ENCODE measurements around the gene KPNA3.

KPNA3 gene

DNA sequence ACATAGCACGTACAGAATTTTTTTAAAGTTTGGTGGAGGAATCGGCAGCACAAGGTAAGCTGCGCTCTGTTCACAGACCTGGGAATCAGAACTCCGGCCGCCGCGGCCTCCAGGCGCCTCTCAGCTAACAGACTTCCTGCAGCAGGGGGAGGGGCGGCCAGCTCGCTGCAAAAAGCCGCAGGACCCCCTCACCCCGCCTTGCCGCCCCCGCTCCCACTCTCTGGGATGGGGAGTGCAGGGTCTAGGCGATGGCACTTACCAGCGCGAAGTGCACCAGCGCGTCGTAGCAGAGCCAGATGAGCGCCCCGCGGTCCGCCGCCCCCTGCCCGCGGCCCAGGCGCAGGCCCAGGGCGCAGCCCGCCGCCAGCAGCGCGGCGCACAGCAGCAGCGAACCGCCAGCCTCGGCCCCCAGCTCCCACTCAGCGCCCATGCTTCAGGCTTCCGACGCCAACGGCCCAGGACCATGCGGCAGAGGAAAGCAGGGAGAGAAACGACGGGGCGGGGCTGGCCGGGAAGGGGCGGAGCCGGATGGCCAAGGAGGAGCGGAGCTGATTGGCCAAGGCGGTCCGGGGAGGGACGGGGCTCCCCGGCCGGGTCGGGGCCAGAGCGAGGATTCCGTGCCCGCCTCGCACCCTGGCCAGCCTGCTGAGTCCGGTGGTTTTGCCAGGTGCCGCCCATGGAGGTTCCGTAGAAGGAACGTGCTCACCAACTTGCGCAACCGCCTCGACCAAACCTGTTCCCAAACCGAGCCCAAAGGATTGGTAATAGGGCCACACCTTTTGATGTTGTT lies 101.3 kb downstream of the KPNA3 start, which contains the start of gene EBPL:
Gene EBPL (minus strand): TSS at position 492 of the 790 bp plus-strand sequence. CDS start 62 bp downstream, at position 430.
- peak within 1 kb of the TSS; percentile 77 for H3K9ac ChIP-seq (ENCODE audit: low read depth, low read length)
- no peaks in the 10 kb centered on the region for H3K27me3 ChIP-seq (ENCODE audit: control insufficient read depth, insufficient read depth, low read length)
- no peaks in the 10 kb centered on the region for H3K9me3 ChIP-seq (ENCODE audit: control insufficient read depth, insufficient read depth, low read length)
- no peaks in the 10 kb centered on the region for H3K4me1 ChIP-seq (ENCODE audit: control insufficient read depth, insufficient read depth, low read length)
- H3K4me3 ChIP-seq (ENCODE audit: low read depth, low read length): peak within 1 kb of the TSS; percentile 87
- no peaks in the 10 kb centered on the region for H3K36me3 ChIP-seq (ENCODE audit: control insufficient read depth, insufficient read depth, low read length)

DNA sequence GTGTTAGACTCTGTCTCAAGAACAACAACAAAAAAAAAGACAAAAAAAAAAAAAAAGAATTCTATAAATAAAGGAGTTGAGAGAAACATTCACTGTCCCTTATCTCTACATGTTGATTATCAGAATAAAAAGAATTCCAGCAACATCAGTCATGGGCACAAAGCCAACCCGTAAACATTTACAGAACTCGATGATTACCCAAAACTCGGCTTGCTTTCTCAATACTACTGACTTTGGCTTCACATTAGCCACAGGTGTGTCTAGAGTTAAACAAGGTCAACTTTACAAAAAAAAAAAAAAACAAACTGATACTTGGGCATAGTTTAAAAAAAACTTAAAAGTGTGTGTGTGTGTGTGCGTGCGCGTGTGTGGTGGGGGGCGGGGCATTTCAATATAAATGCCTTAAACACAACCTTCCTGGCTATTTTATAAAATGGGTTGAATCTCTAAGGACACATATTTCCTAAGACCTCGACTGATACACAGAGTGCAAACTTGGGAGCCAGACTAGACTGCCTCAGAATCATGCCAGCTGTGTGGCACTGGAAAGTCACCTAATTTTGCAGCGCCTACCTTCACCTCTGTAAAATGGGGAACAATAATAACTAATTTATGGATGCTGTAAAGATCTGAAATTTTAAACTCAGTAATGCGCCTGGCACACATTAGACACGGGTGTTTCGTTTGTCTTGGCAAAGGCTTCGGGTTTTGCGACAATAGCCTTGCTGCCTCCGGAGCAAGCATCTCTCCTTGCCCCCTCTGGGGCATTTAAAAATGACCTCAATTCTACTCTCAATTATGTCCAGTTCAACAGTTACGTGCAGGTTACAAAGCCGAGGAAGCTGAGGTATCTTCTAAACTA lies 102.1 kb downstream of the KPNA3 start:
- H3K9me3 ChIP-seq (ENCODE audit: control insufficient read depth, insufficient read depth, low read length): no peaks in the 10 kb centered on the region
- H3K27me3 ChIP-seq (ENCODE audit: control insufficient read depth, insufficient read depth, low read length): no peaks in the 10 kb centered on the region
- H3K36me3 ChIP-seq (ENCODE audit: control insufficient read depth, insufficient read depth, low read length): no peaks in the 10 kb centered on the region
- peak overlapping the region; percentile 77 for H3K9ac ChIP-seq (ENCODE audit: low read depth, low read length)
- H3K4me3 ChIP-seq (ENCODE audit: low read depth, low read length): peak overlapping the region; percentile 87
- H3K4me1 ChIP-seq (ENCODE audit: control insufficient read depth, insufficient read depth, low read length): no peaks in the 10 kb centered on the region

DNA sequence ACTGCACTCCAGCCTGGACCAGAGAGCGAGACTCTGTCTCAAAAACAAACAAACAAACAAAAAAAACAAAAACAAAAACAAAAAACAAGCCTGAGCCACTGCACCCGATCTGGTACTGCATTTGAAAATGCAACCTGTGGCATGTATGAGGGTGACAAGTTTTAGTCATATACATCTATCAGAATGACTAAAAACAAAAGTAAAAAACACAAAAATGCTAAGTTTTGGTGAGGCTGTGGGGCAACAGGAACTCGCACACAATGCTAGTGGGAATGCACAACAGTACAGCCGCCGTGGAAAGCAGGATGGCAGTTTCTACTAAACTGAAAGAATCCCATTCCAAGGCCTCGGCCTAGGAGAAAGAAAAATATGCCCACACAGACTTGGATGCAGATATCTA lies 109.0 kb downstream of the KPNA3 start:
- H3K36me3 ChIP-seq (ENCODE audit: control insufficient read depth, insufficient read depth, low read length): peaks cover 8% of the 10 kb centered on the region
- H3K4me1 ChIP-seq (ENCODE audit: control insufficient read depth, insufficient read depth, low read length): no peaks in the 10 kb centered on the region
- no peaks in the 10 kb centered on the region for H3K27me3 ChIP-seq (ENCODE audit: control insufficient read depth, insufficient read depth, low read length)
- no peaks in the 10 kb centered on the region for H3K9me3 ChIP-seq (ENCODE audit: control insufficient read depth, insufficient read depth, low read length)
- H3K4me3 ChIP-seq (ENCODE audit: low read depth, low read length): no peak overlapping the region
- no peak overlapping the region for H3K9ac ChIP-seq (ENCODE audit: low read depth, low read length)

DNA sequence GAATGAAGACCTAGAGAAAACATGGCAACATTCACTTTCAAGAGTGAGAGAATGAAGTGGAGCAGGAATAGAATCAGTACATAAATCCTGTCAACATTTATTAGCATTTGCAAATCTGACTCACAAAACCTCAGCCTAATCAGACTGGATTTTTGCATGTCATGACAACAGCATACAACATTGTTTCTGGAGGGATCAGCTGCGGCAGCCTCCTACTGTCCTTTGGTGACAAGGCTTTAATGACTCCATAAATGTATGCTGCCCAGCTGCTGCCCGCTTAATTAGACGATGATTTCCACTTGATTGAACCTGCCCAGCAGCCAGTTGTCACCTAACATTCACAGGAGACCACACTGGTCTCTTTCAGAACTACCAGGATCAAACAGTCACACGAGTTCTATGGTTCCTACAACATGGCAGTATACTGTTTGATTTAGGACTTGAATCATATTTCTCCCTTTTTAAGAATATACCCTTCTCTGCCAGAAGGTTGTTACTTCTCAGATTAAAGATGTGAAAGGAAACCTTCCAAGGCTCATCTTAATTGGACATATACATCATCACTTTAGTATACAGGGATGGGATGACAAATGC lies 110.5 kb downstream of the KPNA3 start:
- Histone ChIP-seq H3K9ac (ENCODE audit: low read depth, low read length) (no peak overlapping the region), H3K4me3 (ENCODE audit: low read depth, low read length) (no peak overlapping the region), H3K4me1 (ENCODE audit: control insufficient read depth, insufficient read depth, low read length) (no peaks in the 10 kb centered on the region), H3K36me3 (ENCODE audit: control insufficient read depth, insufficient read depth, low read length) (peaks cover 13% of the 10 kb centered on the region), H3K27me3 (ENCODE audit: control insufficient read depth, insufficient read depth, low read length) (no peaks in the 10 kb centered on the region), H3K9me3 (ENCODE audit: control insufficient read depth, insufficient read depth, low read length) (no peaks in the 10 kb centered on the region)

DNA sequence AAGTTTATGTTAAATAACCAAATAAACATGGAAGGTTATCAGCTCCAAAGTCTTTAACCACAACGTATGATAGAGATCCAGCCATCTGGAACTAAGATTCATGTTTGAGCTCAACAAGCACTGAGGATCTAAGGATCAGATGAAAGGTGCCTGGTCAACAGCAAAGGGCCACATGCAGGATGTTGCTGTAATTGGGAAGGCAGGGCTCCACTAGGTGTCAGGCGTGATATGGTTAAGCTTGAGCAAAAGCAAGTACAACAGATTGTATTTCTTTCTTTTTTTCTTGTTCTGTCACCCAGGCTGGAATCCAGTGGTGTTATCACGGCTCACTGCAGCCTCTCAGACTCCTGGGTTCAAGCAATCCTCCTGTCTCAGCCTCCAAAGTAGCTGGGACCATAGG lies 113.2 kb downstream of the KPNA3 start:
- Histone ChIP-seq H3K4me3 (ENCODE audit: low read depth, low read length) (no peak overlapping the region), H3K4me1 (ENCODE audit: control insufficient read depth, insufficient read depth, low read length) (no peaks in the 10 kb centered on the region), H3K9ac (ENCODE audit: low read depth, low read length) (no peak overlapping the region), H3K9me3 (ENCODE audit: control insufficient read depth, insufficient read depth, low read length) (no peaks in the 10 kb centered on the region), H3K27me3 (ENCODE audit: control insufficient read depth, insufficient read depth, low read length) (no peaks in the 10 kb centered on the region), H3K36me3 (ENCODE audit: control insufficient read depth, insufficient read depth, low read length) (peaks cover 13% of the 10 kb centered on the region)

DNA sequence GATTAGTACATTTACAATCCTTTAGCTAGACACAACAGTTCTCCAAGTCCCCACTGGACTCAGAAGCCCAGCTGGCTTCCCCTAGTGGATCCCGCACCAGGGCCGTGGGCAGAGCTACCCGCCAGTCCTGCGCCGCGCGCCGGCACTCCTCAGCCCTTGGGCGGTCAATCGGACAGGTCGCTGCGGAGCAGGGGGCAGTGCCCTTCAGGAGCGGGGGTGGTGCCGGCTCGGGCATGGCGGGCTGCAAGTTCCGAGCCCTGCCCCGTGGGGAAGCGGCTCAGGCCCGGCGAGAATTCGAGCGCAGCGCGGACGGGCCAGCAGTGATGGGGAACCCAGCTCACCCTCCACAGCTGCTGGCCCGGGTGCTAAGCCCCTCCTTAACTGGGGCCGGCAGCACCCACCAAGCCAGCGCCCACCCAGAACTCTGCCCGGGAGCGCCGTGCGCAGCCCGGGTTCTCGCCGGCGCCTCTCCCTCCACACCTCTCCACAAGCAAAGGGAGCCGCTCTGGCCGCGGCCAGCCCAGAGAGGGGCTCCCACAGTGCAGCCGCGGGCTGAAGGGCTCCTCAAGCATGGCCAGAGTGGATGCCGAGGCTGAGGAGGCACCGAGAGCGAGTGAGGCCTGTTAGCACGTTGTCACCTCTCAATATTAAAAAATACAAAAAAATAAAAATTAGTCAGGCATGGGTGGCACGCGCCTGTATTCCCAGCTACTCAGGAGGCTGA lies 114.1 kb downstream of the KPNA3 start:
- no peak overlapping the region for H3K9ac ChIP-seq (ENCODE audit: low read depth, low read length)
- no peaks in the 10 kb centered on the region for H3K9me3 ChIP-seq (ENCODE audit: control insufficient read depth, insufficient read depth, low read length)
- H3K27me3 ChIP-seq (ENCODE audit: control insufficient read depth, insufficient read depth, low read length): no peaks in the 10 kb centered on the region
- peaks cover 13% of the 10 kb centered on the region for H3K36me3 ChIP-seq (ENCODE audit: control insufficient read depth, insufficient read depth, low read length)
- no peak overlapping the region for H3K4me3 ChIP-seq (ENCODE audit: low read depth, low read length)
- no peaks in the 10 kb centered on the region for H3K4me1 ChIP-seq (ENCODE audit: control insufficient read depth, insufficient read depth, low read length)

DNA sequence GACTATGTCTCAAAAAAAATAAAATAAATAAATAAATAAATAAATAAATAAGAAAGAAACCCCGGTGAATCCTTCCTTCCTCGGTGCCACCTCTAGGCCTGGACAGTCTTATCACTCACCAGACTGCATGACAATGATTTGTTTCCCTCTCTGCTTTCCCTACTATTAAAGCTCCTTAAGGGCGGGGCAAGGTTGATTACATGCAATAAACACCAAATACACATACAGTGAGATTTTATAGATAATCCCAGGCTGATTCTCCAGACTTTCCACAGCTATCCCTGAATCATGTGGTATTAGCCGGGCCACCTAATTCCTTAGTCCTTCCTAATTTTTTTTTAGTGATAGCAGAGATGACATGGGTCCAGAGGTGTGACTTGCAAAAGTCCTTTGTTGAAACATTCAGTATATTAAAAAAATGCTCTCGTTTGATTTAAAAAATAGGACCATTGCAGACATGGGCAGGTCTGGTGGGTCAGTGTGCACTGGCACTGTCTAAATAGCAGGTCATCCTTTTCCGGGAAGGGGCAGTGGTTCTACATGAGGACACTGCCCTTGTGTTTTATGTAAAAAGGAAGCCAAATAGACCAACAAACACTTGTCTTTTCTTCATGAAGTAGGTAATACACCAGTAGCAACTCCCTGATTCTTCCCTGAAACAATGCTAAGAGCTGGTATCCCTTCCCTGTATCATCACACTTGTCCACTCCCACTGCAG lies 115.7 kb downstream of the KPNA3 start:
- no peaks in the 10 kb centered on the region for H3K9me3 ChIP-seq (ENCODE audit: control insufficient read depth, insufficient read depth, low read length)
- H3K9ac ChIP-seq (ENCODE audit: low read depth, low read length): no peak overlapping the region
- H3K36me3 ChIP-seq (ENCODE audit: control insufficient read depth, insufficient read depth, low read length): peaks cover 10% of the 10 kb centered on the region
- no peaks in the 10 kb centered on the region for H3K27me3 ChIP-seq (ENCODE audit: control insufficient read depth, insufficient read depth, low read length)
- no peaks in the 10 kb centered on the region for H3K4me1 ChIP-seq (ENCODE audit: control insufficient read depth, insufficient read depth, low read length)
- H3K4me3 ChIP-seq (ENCODE audit: low read depth, low read length): no peak overlapping the region

DNA sequence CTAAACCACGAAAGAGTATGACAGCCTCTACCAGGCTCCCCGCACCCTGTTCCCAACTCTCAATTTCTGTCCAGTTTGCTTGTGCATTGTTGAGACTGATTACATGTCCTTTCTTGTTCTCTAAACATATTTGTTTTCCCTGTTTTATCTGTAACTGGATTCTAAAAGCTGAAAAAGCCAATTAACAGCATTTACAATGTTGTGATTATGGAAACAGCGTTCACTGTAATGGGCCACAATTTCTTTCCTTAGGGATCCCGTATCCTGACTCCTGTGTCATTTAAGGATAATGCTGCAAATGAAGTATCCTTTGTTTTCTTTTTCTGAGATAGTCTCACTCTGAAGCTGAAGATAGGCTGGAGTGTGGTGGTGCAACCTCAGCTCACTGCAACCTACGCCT lies 121.7 kb downstream of the KPNA3 start:
- H3K36me3 ChIP-seq (ENCODE audit: control insufficient read depth, insufficient read depth, low read length): peaks cover 13% of the 10 kb centered on the region
- H3K27me3 ChIP-seq (ENCODE audit: control insufficient read depth, insufficient read depth, low read length): no peaks in the 10 kb centered on the region
- H3K9me3 ChIP-seq (ENCODE audit: control insufficient read depth, insufficient read depth, low read length): no peaks in the 10 kb centered on the region
- H3K9ac ChIP-seq (ENCODE audit: low read depth, low read length): no peak overlapping the region
- H3K4me1 ChIP-seq (ENCODE audit: control insufficient read depth, insufficient read depth, low read length): no peaks in the 10 kb centered on the region
- no peak overlapping the region for H3K4me3 ChIP-seq (ENCODE audit: low read depth, low read length)

DNA sequence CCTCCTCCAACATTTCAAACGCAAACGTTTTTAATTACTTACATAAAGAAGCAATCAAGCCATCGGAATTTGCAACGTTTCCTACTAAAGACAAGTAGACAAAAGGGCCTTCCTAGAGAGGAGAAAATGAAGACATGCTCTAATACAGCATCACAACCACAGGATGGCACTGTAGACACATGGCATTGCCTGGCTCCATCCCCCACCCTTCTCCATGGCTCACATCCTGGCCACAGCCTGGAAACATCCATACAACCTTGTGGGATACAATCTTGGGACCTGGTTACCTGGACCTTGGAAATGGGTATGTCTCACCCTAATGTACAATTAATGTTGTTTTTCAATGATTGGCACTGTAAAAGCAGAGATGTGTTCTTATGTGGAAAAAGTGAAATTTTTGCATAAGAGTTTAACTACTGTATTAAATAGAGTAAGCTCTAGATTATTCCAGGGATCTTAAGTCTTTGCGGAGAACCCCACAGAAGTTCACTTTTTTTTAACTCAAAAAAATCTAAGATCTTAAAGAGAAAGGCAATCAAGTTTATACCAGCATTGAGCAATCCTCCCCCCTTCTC lies 122.7 kb downstream of the KPNA3 start:
- Histone ChIP-seq H3K27me3 (ENCODE audit: control insufficient read depth, insufficient read depth, low read length) (no peaks in the 10 kb centered on the region), H3K36me3 (ENCODE audit: control insufficient read depth, insufficient read depth, low read length) (peaks cover 15% of the 10 kb centered on the region), H3K9ac (ENCODE audit: low read depth, low read length) (no peak overlapping the region), H3K4me3 (ENCODE audit: low read depth, low read length) (no peak overlapping the region), H3K4me1 (ENCODE audit: control insufficient read depth, insufficient read depth, low read length) (no peaks in the 10 kb centered on the region), H3K9me3 (ENCODE audit: control insufficient read depth, insufficient read depth, low read length) (no peaks in the 10 kb centered on the region)

DNA sequence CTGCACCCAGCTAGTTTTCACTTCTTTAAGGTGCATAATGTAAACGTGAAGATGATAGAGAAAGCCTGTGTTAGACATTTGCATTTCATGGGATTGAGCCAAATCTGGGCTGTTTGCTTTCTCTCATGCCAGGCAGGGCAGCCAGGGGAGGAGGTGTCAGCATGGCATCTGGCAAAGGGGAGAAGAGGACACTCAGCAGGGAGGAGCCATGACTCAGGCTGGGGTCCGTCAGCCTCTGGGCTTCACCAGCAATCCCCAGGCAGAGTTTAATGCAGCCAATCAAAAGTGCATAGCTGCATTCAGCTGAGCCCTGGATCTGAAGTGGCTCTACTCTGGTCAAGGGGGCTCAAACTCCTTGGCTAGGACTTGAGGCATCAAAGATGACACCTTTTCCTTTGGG lies 124.7 kb downstream of the KPNA3 start:
- Histone ChIP-seq H3K9me3 (ENCODE audit: control insufficient read depth, insufficient read depth, low read length) (no peaks in the 10 kb centered on the region), H3K27me3 (ENCODE audit: control insufficient read depth, insufficient read depth, low read length) (no peaks in the 10 kb centered on the region), H3K9ac (ENCODE audit: low read depth, low read length) (no peak overlapping the region), H3K4me1 (ENCODE audit: control insufficient read depth, insufficient read depth, low read length) (no peaks in the 10 kb centered on the region), H3K4me3 (ENCODE audit: low read depth, low read length) (no peak overlapping the region), H3K36me3 (ENCODE audit: control insufficient read depth, insufficient read depth, low read length) (peaks cover 15% of the 10 kb centered on the region)
